Astrocyte of the hippocampus (primary cell): ENCODE measurements around the gene EGFLAM.
"Not testable (repeated sequence)": the region's sequence is repeated elsewhere in the genome, so short reads cannot be mapped to it uniquely, and the experiment has no call there.

Experiments used
- DNase-seq: peaks from one replicate; pipeline ENCODE4 v3.0.0; 2011; ENCODE audit warnings: low read depth, low spot score

EGFLAM gene

GRCh38 chr5:38375423-38375822 is 117.1 kb downstream of the EGFLAM start:
- DNase-seq = no peak

- no peak for DNase-seq
Measured at GRCh38 chr5:38376404-38376803, 118.0 kb downstream of the EGFLAM start.

GRCh38 chr5:38378579-38378978 is 120.2 kb downstream of the EGFLAM start:
- DNase-seq = no peak

GRCh38 chr5:38379350-38379937 is 121.1 kb downstream of the EGFLAM start:
- no peak for DNase-seq

- DNase-seq = no peak
Measured at GRCh38 chr5:38380537-38380936, 122.2 kb downstream of the EGFLAM start.

- DNase-seq = no peak
Measured at GRCh38 chr5:38381361-38381760, 123.0 kb downstream of the EGFLAM start.

- peak; percentile 86 for DNase-seq
Measured at GRCh38 chr5:38382898-38383297, 124.5 kb downstream of the EGFLAM start.

- DNase-seq = no peak
Measured at GRCh38 chr5:38383701-38384100, 125.3 kb downstream of the EGFLAM start.

- no peak for DNase-seq
Measured at GRCh38 chr5:38384396-38384795, 126.0 kb downstream of the EGFLAM start.

- DNase-seq = no peak
Measured at GRCh38 chr5:38387161-38387560, 128.8 kb downstream of the EGFLAM start.

GRCh38 chr5:38393636-38394035 is 135.3 kb downstream of the EGFLAM start:
- DNase-seq = no peak

- DNase-seq = no peak
Measured at GRCh38 chr5:38396766-38397165, 138.4 kb downstream of the EGFLAM start.

GRCh38 chr5:38400365-38400764 is 142.0 kb downstream of the EGFLAM start:
- no peak for DNase-seq

- no peak for DNase-seq
Measured at GRCh38 chr5:38401145-38401544, 142.8 kb downstream of the EGFLAM start.

- no peak for DNase-seq
Measured at GRCh38 chr5:38403406-38403805, 145.0 kb downstream of the EGFLAM start.

- no peak for DNase-seq
Measured at GRCh38 chr5:38403877-38404635, 145.7 kb downstream of the EGFLAM start.

- no peak for DNase-seq
Measured at GRCh38 chr5:38404667-38405276, 146.4 kb downstream of the EGFLAM start.

- no peak for DNase-seq
Measured at GRCh38 chr5:38408446-38409198, 150.3 kb downstream of the EGFLAM start.

GRCh38 chr5:38410304-38410990 is 152.1 kb downstream of the EGFLAM start:
- DNase-seq = no peak

- DNase-seq = no peak
Measured at GRCh38 chr5:38413696-38414095, 155.3 kb downstream of the EGFLAM start.

GRCh38 chr5:38414348-38414747 is 156.0 kb downstream of the EGFLAM start:
- no peak for DNase-seq

- DNase-seq = not testable (repeated sequence)
Measured at GRCh38 chr5:38415772-38416171, 157.4 kb downstream of the EGFLAM start.
